NB4 (cell line): ENCODE data around the gene NOL11.

ENCODE experiments used
- DNase-seq: peaks from one replicate; pipeline ENCODE4 v3.0.0; 2010; ENCODE audit warnings: low read depth
- H3K4me3 ChIP-seq: one replicate; pipeline ENCODE4 v1.5.1; 2011; ENCODE audit warnings: mild to moderate bottlenecking, low read depth, low read length, moderate library complexity
- MYC ChIP-seq: IDR thresholded peaks from 2 replicates; pipeline ENCODE4 v1.6.1; 2011; ENCODE audit warnings: low read depth, low read length
- POLR2A ChIP-seq: IDR thresholded peaks from 2 replicates; pipeline ENCODE4 v1.6.1; 2011; ENCODE audit warnings: mild to moderate bottlenecking; ENCODE audit not compliant: insufficient read length; ENCODE audit errors: extremely low read depth
- TF ChIP-seq, protein P1 (sequence below): IDR thresholded peaks from one replicate; pipeline ENCODE4 v1.5.1; 2012; ENCODE audit warnings: low read depth, low read length
- TF ChIP-seq, protein P2 (sequence below): IDR thresholded peaks from 2 replicates; pipeline ENCODE4 v1.6.1; 2011; ENCODE audit warnings: low read depth, low read length

Gene NOL11

DNA sequence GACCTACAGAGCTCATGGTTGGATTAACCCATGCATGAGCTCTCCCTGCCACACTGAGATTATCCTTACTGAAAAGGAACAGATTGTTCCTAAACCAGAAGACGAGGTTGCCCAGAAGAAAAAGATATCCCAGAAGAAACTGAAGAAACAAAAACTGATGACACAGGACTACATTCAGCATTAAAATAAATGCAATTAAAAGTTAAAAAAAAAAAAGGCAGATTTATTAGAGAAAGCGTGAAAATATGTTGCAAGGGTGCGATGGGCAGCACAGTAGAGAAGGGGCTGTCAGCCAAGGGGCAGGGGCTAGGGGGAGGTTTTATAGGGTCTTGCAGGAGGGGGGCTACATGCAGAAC lies 67.4 kb downstream of the NOL11 start:
- DNase-seq: no peak
- no peak overlapping the region for H3K4me3 ChIP-seq
- TF ChIP-seq, protein P1, sequence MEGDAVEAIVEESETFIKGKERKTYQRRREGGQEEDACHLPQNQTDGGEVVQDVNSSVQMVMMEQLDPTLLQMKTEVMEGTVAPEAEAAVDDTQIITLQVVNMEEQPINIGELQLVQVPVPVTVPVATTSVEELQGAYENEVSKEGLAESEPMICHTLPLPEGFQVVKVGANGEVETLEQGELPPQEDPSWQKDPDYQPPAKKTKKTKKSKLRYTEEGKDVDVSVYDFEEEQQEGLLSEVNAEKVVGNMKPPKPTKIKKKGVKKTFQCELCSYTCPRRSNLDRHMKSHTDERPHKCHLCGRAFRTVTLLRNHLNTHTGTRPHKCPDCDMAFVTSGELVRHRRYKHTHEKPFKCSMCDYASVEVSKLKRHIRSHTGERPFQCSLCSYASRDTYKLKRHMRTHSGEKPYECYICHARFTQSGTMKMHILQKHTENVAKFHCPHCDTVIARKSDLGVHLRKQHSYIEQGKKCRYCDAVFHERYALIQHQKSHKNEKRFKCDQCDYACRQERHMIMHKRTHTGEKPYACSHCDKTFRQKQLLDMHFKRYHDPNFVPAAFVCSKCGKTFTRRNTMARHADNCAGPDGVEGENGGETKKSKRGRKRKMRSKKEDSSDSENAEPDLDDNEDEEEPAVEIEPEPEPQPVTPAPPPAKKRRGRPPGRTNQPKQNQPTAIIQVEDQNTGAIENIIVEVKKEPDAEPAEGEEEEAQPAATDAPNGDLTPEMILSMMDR: no peak
- TF ChIP-seq, protein P2, sequence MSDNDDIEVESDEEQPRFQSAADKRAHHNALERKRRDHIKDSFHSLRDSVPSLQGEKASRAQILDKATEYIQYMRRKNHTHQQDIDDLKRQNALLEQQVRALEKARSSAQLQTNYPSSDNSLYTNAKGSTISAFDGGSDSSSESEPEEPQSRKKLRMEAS: no peak
- TF ChIP-seq MYC: no peak
- TF ChIP-seq POLR2A: no peak

DNA sequence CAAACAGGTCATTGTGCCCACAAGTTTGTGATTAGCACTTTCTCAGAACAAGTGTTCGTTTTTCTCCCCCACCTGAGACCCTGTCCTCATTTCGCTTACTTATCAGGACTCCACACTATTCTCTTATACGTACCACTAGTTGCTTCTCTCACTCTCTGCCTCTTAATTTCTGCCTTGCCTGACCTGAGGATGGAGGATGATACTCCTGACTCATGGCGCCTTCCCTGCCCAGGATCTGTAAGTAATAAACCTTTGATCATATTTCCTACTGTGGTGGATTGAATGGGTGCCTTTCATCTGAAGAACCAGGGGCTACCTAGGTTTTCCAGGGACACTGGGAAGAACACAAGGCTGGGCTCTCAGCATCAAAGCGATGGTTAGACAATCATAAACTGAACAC lies 67.8 kb downstream of the NOL11 start:
- H3K4me3 ChIP-seq: no peak overlapping the region
- TF ChIP-seq POLR2A: no peak
- no peak for TF ChIP-seq MYC
- TF ChIP-seq, protein P1: no peak
- TF ChIP-seq, protein P2: no peak
- DNase-seq: no peak
